Activated CD4-positive, alpha-beta T cell treated with anti-CD3 and anti-CD28 coated beads, Interleukin-2, amount 10 ng/mL, durations not matched to agents 7 days and 5 days (primary cell): ENCODE measurements around the gene GTF3C5. TPM values are rescaled to one million over a fixed set of nuclear protein-coding genes. Genes with fewer than 3 reads are reported as not detected.

Experiments used
- CTCF ChIA-PET: fragments of 350-600 bp; sonication (Branson Sonifier 250); formaldehyde crosslinking; loops from one replicate; lab custom pipeline; 2021; ENCODE audit warnings: antibody characterized with exemption; lab: Charles Lee
- POLR2A ChIA-PET: fragments of 350-600 bp; sonication (Branson Sonifier 250); formaldehyde crosslinking; loops from one replicate; lab custom pipeline; 2021; ENCODE audit warnings: antibody characterized with exemption; lab: Charles Lee
- DNase-seq: peaks from one replicate; pipeline ENCODE4 v3.0.0-alpha.2; 2020
- H3K27ac Mint-ChIP-seq: one replicate; pipeline ENCODE4 v1.8.0; 2021; ENCODE audit warnings: mild to moderate bottlenecking, moderate library complexity, mixed read lengths
- H3K27me3 Mint-ChIP-seq: one replicate; pipeline ENCODE4 v1.8.0; 2021; ENCODE audit warnings: mixed read lengths
- H3K36me3 Mint-ChIP-seq: one replicate; pipeline ENCODE4 v1.8.0; 2021; ENCODE audit warnings: low read depth, mixed read lengths
- H3K4me1 Mint-ChIP-seq: one replicate; pipeline ENCODE4 v1.8.0; 2021; ENCODE audit warnings: mixed read lengths
- H3K4me3 Mint-ChIP-seq: one replicate; pipeline ENCODE4 v1.8.0; 2021; ENCODE audit warnings: mild to moderate bottlenecking, moderate library complexity, mixed read lengths
- H3K9me3 Mint-ChIP-seq: one replicate; pipeline ENCODE4 v1.8.0; 2021; ENCODE audit warnings: mixed read lengths
- total RNA-seq, 2 experiments: library from RNA; stranded (reverse); gene quantifications; one replicate each; pipeline ENCODE4 v1.2.3, GENCODE V29; 2021

GTF3C5 gene
- total RNA-seq, 2 experiments from 2014 or later: 75.1 to 87.9 TPM

DNA sequence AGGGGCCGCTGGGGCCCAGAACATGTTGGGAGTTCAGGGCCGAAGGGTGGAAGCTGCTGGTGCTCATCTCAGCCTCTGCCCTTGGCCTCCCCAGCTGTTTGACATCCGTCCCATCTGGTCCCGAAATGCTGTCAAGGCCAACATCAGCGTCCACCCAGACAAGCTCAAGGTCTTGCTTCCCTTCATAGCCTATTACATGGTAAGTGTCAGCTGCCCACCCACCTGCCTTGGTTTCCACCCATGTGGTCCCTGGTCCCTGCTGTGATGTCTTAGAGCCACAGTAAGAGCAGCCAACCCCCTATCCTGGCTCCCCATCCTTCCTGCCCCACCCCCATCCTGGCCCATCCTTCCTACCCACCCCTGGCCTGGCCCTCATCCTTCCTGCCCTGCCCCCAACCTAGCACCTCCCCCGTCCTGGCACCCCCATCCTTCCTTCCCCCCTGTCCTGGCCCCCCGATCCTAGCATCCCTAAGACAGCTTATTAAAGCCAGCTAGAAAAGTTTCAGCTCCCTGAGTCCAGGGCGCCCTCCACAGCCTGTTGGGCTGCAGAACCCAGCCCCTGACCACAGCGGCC is 21.3 kb downstream of the GTF3C5 start:
- H3K4me3 Mint-ChIP-seq: no peak overlapping the region
- DNase-seq: no peak
- peaks cover 17% of the 10 kb centered on the region for H3K4me1 Mint-ChIP-seq
- CTCF ChIA-PET: interaction anchor here (1.9 kb wide), 1 partner anchor 92 kb away, joined by 5 read pairs; no protein-coding TSS in a partner anchor
- peaks cover 31% of the 10 kb centered on the region for H3K36me3 Mint-ChIP-seq
- POLR2A ChIA-PET: no interaction called here
- no peaks in the 10 kb centered on the region for H3K27me3 Mint-ChIP-seq
- H3K9me3 Mint-ChIP-seq: no peaks in the 10 kb centered on the region
- no peak overlapping the region for H3K27ac Mint-ChIP-seq

DNA sequence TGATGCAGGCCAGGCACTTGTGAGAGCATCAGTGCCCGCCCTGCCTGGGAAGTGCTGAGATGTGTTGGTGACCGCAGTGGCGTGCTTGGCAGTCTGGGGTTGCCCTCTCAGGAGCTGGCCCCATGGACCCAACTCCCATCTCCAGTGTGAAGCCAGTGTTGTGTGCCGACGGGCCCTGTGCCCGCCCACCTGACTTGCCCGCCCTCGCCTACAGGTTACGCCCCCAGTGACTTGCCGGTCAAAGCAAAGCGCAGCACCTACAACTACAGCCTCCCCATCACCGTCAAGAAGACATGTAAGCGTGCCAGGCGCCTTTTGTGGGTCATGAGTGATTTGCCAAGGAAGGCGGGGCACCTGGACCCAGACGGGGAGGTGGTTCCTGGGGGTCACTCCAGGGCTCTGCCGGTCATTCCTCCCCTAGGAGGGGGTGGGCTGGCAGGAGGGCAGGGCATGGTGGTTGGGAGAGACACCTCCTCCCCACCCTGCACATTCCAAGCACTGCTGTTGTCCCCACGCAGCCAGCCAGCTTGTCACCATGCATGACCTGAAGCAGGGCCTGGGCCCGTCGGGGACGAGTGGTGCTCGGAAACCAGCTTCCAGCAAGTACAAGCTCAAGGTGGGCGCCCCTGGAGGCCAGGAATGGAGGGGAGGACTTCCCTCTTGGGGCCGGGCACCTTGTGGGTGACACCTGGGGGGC is 23.5 kb downstream of the GTF3C5 start:
- Mint-ChIP-seq H3K9me3 (no peaks in the 10 kb centered on the region), H3K27ac (peak overlapping the region; percentile 21), H3K4me1 (peaks cover 37% of the 10 kb centered on the region), H3K4me3 (no peak overlapping the region), H3K36me3 (peaks cover 50% of the 10 kb centered on the region), H3K27me3 (no peaks in the 10 kb centered on the region)
- ChIA-PET CTCF (no interaction called here), POLR2A (no interaction called here)
- no peak for DNase-seq

GRCh38 chr9:133054966-133055365 is 24.2 kb downstream of the GTF3C5 start:
- ChIA-PET CTCF (no interaction called here), POLR2A (no interaction called here)
- H3K9me3 Mint-ChIP-seq: no peaks in the 10 kb centered on the region
- H3K4me3 Mint-ChIP-seq: no peak overlapping the region
- no peak for DNase-seq
- peaks cover 43% of the 10 kb centered on the region for H3K4me1 Mint-ChIP-seq
- H3K36me3 Mint-ChIP-seq: peaks cover 50% of the 10 kb centered on the region
- H3K27ac Mint-ChIP-seq: no peak overlapping the region
- no peaks in the 10 kb centered on the region for H3K27me3 Mint-ChIP-seq

GRCh38 chr9:133055788-133056420 is 25.1 kb downstream of the GTF3C5 start:
- peaks cover 51% of the 10 kb centered on the region for H3K4me1 Mint-ChIP-seq
- H3K36me3 Mint-ChIP-seq: peaks cover 48% of the 10 kb centered on the region

GRCh38 chr9:133056533-133056932 is 25.7 kb downstream of the GTF3C5 start:
- ChIA-PET CTCF (interaction anchor here (1.9 to 2.3 kb wide), 2 partner anchors 35 to 88 kb away, joined by 6 to 8 read pairs; no protein-coding TSS in a partner anchor), POLR2A (no interaction called here)
- Mint-ChIP-seq H3K36me3 (peaks cover 48% of the 10 kb centered on the region), H3K27me3 (no peaks in the 10 kb centered on the region), H3K27ac (peak overlapping the region; percentile 92), H3K9me3 (no peaks in the 10 kb centered on the region), H3K4me3 (peak overlapping the region; percentile 62), H3K4me1 (peaks cover 56% of the 10 kb centered on the region)
- DNase-seq: peak; percentile 39

More at GRCh38 chr9:133055788-133056420, 25.1 kb downstream of the GTF3C5 start:
- no peak for DNase-seq
- no peaks in the 10 kb centered on the region for H3K9me3 Mint-ChIP-seq
- POLR2A ChIA-PET: no interaction called here
- no peak overlapping the region for H3K4me3 Mint-ChIP-seq
- CTCF ChIA-PET: interaction anchor here (1.9 kb wide), 1 partner anchor 89 kb away, joined by 8 read pairs; no protein-coding TSS in a partner anchor
- H3K27me3 Mint-ChIP-seq: no peaks in the 10 kb centered on the region
- H3K27ac Mint-ChIP-seq: peak overlapping the region; percentile 92

DNA sequence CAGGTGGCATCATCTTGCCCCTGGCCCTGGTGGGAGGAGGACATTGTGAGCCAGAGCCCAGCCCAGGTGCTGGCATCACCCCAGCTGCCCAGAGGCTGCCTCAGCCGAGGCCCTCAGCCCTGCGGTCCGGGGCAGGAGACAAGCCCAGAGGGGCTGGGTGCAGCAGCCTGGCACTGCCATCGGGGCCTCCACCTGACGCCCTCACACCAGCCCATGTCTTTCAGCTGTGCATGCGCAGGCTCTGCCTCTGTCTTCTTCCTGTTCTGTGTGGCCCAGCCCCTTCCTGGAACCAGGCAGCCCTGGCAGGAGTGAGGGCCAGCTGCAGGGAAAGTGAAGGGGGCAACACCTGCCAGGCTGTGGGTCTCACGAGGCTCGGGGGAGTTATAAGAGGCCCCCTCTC is 26.2 kb downstream of the GTF3C5 start:
- CTCF ChIA-PET: interaction anchor here (1.1 to 2.7 kb wide), 6 partner anchors 15 to 156 kb away, joined by 3 to 9 read pairs (median 4); no protein-coding TSS in a partner anchor
- Mint-ChIP-seq H3K4me3 (no peak overlapping the region), H3K36me3 (peaks cover 48% of the 10 kb centered on the region), H3K9me3 (no peaks in the 10 kb centered on the region), H3K4me1 (peaks cover 56% of the 10 kb centered on the region), H3K27me3 (no peaks in the 10 kb centered on the region), H3K27ac (peak overlapping the region; percentile 92)
- POLR2A ChIA-PET: no interaction called here
- peak; percentile 58 for DNase-seq

- peak overlapping the region; percentile 91 for H3K27ac Mint-ChIP-seq
- CTCF ChIA-PET: interaction anchor here (1.1 to 2.7 kb wide), 7 partner anchors 10 to 156 kb away, joined by 3 to 9 read pairs (median 4); no protein-coding TSS in a partner anchor
- peaks cover 48% of the 10 kb centered on the region for H3K36me3 Mint-ChIP-seq
- POLR2A ChIA-PET: no interaction called here
- DNase-seq: no peak
- no peaks in the 10 kb centered on the region for H3K9me3 Mint-ChIP-seq
- no peaks in the 10 kb centered on the region for H3K27me3 Mint-ChIP-seq
- H3K4me3 Mint-ChIP-seq: no peak overlapping the region
- H3K4me1 Mint-ChIP-seq: peaks cover 57% of the 10 kb centered on the region
Observed at GRCh38 chr9:133057553-133057952, 26.8 kb downstream of the GTF3C5 start.

DNA sequence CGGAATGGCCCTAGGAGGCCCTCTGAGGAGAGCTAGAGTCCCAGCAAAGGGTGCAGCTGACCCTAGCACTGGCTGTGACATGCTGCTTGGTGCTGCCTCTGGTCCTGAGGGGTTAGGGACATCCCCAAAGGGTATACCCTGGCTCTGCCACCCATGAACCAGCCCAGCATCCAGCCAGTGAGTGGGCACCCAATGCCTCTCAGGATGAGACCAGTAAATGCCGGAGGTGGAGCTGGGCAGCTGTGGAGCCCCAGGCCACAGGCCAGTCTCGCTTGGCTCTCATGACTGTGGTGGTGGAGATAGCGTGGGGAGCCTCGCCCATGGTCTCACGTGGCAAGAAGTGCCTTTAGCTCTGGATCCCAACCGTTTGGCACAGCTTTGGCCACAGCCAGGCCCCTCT is 27.3 kb downstream of the GTF3C5 start:
- Mint-ChIP-seq H3K27ac (peak overlapping the region; percentile 91), H3K9me3 (no peaks in the 10 kb centered on the region), H3K4me3 (no peak overlapping the region), H3K4me1 (peaks cover 61% of the 10 kb centered on the region), H3K36me3 (peaks cover 48% of the 10 kb centered on the region), H3K27me3 (no peaks in the 10 kb centered on the region)
- no peak for DNase-seq
- CTCF ChIA-PET: interaction anchor here (1.1 to 2.7 kb wide), 7 partner anchors 9 to 157 kb away, joined by 3 to 9 read pairs (median 4); no protein-coding TSS in a partner anchor
- POLR2A ChIA-PET: no interaction called here

- Mint-ChIP-seq H3K4me1 (peaks cover 64% of the 10 kb centered on the region), H3K27me3 (no peaks in the 10 kb centered on the region), H3K36me3 (peaks cover 44% of the 10 kb centered on the region), H3K9me3 (no peaks in the 10 kb centered on the region), H3K4me3 (peak overlapping the region; percentile 49), H3K27ac (peak overlapping the region; percentile 91)
- ChIA-PET CTCF (interaction anchor here (1.2 to 2.7 kb wide), 4 partner anchors 9 to 157 kb away, joined by 3 to 9 read pairs (median 5); no protein-coding TSS in a partner anchor), POLR2A (no interaction called here)
- DNase-seq: peak; percentile 46
Observed at GRCh38 chr9:133058550-133059320, 27.9 kb downstream of the GTF3C5 start.

DNA sequence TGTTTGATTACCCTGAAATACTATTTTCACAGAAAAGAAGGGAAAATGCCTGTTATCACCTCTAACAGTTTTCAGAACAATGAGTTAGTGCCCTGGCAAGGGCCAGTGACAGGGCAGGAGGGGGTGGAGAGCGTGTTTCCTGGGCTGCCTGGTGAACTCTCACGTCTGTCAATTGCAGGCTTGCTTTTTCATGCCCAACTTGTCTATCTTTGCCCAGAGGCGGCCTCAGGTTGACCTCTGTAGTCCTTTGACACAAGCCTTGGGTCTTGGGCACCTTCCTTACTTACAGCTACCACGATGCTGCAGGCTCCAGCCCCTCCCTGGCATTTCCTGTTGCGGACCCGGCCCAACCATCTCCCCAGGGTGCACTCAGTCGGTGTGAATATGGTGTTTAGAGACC is 28.8 kb downstream of the GTF3C5 start:
- Mint-ChIP-seq H3K4me1 (peaks cover 64% of the 10 kb centered on the region), H3K27ac (peak overlapping the region; percentile 91), H3K27me3 (no peaks in the 10 kb centered on the region), H3K4me3 (peak overlapping the region; percentile 49), H3K36me3 (peaks cover 38% of the 10 kb centered on the region), H3K9me3 (no peaks in the 10 kb centered on the region)
- CTCF ChIA-PET: interaction anchor here (1.5 to 2.7 kb wide), 2 partner anchors 84 to 88 kb away, joined by 4 to 9 read pairs; no protein-coding TSS in a partner anchor
- DNase-seq: peak; percentile 33
- POLR2A ChIA-PET: no interaction called here

- Mint-ChIP-seq H3K9me3 (no peaks in the 10 kb centered on the region), H3K4me1 (peaks cover 63% of the 10 kb centered on the region), H3K36me3 (peaks cover 36% of the 10 kb centered on the region), H3K27ac (peak overlapping the region; percentile 91), H3K4me3 (peak overlapping the region; percentile 45), H3K27me3 (no peaks in the 10 kb centered on the region)
- ChIA-PET POLR2A (no interaction called here), CTCF (interaction anchor here (1.5 kb wide), 1 partner anchor 83 kb away, joined by 4 read pairs; no protein-coding TSS in a partner anchor)
- DNase-seq: peak; percentile 20
Observed at GRCh38 chr9:133060417-133060841, 29.6 kb downstream of the GTF3C5 start.
